HG02588 (cell line): ENCODE data around the gene TYW5.
"Not testable (repeated sequence)": the region's sequence is repeated elsewhere in the genome, so short reads cannot be mapped to it uniquely, and the experiment has no call there.

Experiments used
- ATAC-seq: cut with Tn5 transposase; IDR thresholded peaks from one replicate; pipeline ENCODE4 v1.9.1; 2021; ENCODE audit warnings: mild to moderate bottlenecking, moderate library complexity; ENCODE audit not compliant: unreplicated experiment

Gene TYW5

GRCh38 chr2:199923924-199924323, 31.4 kb downstream of the TYW5 start:
- no peak for ATAC-seq

GRCh38 chr2:199922856-199923255, 32.4 kb downstream of the TYW5 start:
- ATAC-seq, result no peak

GRCh38 chr2:199916980-199917379, 38.3 kb downstream of the TYW5 start:
- ATAC-seq, result no peak

- ATAC-seq, result no peak
Measured at GRCh38 chr2:199914372-199914958, 40.8 kb downstream of the TYW5 start.

GRCh38 chr2:199912553-199913114, 42.7 kb downstream of the TYW5 start:
- not testable (repeated sequence) for ATAC-seq

GRCh38 chr2:199911877-199912161, 43.5 kb downstream of the TYW5 start:
- ATAC-seq, result no peak

- peak; percentile 89 for ATAC-seq
Measured at GRCh38 chr2:199911052-199911876, 44.0 kb downstream of the TYW5 start, which contains the start of gene C2orf69. TSS of gene C2orf69 (plus strand) at chr2:199911293. CDS start at chr2:199911439, 146 bp downstream.

GRCh38 chr2:199910338-199911051, 44.8 kb downstream of the TYW5 start:
- ATAC-seq, result no peak

- ATAC-seq, result no peak
Measured at GRCh38 chr2:199907008-199907714, 48.1 kb downstream of the TYW5 start.

- ATAC-seq, result no peak
Measured at GRCh38 chr2:199903111-199903510, 52.2 kb downstream of the TYW5 start.

GRCh38 chr2:199902486-199903110, 52.7 kb downstream of the TYW5 start:
- no peak for ATAC-seq

GRCh38 chr2:199901942-199902341, 53.3 kb downstream of the TYW5 start:
- no peak for ATAC-seq

- ATAC-seq, result no peak
Measured at GRCh38 chr2:199896617-199897016, 58.7 kb downstream of the TYW5 start.

- no peak for ATAC-seq
Measured at GRCh38 chr2:199895406-199895805, 59.9 kb downstream of the TYW5 start.

- ATAC-seq, result no peak
Measured at GRCh38 chr2:199883474-199884212, 71.6 kb downstream of the TYW5 start.

GRCh38 chr2:199882667-199883066, 72.6 kb downstream of the TYW5 start:
- no peak for ATAC-seq
